Mammary epithelial cell (primary cell): ENCODE results near the gene CLEC4D.

Experiments used
- EZH2 ChIP-seq: IDR thresholded peaks from 2 replicates; pipeline ENCODE4 v1.6.1; 2012; ENCODE audit warnings: low read length, inconsistent platforms, borderline replicate concordance
- TF ChIP-seq, protein P1 (sequence below), 2 donors: IDR thresholded peaks in 1 of 2; conservative IDR thresholded peaks in 1 of 2; 2 replicates each; pipeline ENCODE4 v1.5.1; 2011 to 2012; ENCODE audit warnings: inconsistent platforms in 2 of 2, low read length in 2 of 2, mild to moderate bottlenecking in 2 of 2, control low read depth in 1 of 2, low read depth in 1 of 2; ENCODE audit not compliant: insufficient read depth in 1 of 2; ENCODE audit errors: extremely low read depth in 1 of 2

DNA sequence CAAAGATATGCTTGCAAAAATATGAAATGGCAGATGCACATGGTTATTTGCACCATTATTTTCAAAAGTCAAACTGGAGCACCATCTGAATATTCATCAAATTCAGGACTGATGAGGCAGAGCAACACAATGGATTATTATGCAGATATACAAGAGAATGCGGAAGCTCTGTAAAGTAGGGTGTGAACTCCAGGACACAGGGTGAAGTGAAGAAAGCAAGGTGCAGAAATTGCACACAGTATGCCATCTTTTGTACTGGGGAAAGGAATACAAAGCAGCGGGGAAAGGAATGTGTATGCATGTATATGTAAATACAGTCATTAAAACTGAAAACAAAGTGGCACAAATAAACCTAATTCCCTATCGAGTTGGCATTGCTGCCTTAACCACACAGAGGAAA is 50.1 kb downstream of the CLEC4D start:
- TF ChIP-seq, protein P1, sequence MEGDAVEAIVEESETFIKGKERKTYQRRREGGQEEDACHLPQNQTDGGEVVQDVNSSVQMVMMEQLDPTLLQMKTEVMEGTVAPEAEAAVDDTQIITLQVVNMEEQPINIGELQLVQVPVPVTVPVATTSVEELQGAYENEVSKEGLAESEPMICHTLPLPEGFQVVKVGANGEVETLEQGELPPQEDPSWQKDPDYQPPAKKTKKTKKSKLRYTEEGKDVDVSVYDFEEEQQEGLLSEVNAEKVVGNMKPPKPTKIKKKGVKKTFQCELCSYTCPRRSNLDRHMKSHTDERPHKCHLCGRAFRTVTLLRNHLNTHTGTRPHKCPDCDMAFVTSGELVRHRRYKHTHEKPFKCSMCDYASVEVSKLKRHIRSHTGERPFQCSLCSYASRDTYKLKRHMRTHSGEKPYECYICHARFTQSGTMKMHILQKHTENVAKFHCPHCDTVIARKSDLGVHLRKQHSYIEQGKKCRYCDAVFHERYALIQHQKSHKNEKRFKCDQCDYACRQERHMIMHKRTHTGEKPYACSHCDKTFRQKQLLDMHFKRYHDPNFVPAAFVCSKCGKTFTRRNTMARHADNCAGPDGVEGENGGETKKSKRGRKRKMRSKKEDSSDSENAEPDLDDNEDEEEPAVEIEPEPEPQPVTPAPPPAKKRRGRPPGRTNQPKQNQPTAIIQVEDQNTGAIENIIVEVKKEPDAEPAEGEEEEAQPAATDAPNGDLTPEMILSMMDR (conservative IDR thresholded peaks at IDR 0.05 in 1 of 2, IDR thresholded peaks at IDR 0.05 in 1 of 2; ENCODE audit: extremely low read depth in 1 of 2, insufficient read depth in 1 of 2, low read depth in 1 of 2, low read length in 2 of 2) = no peak
- no peak for TF ChIP-seq EZH2
